NOMO-1 treated with dmso at 0.1 percent for 144 hours (cell line): ENCODE results near the gene AATF.
A peak's percentile ranks its signal among the peaks of the same experiment; 100 is the strongest.

Experiments used
- DNase-seq: peaks from one replicate; lab custom pipeline; 2025; ENCODE audit not compliant: unreplicated experiment; lab: John Stamatoyannopoulos, UW

The AATF gene

GRCh38 chr17:36948717-36949460 is at the start of gene AATF:
AATF (plus strand) TSS chr17:36948954; CDS start chr17:36949126, 172 bp downstream.
- peak; percentile 94 for DNase-seq

GRCh38 chr17:36899250-36900159 is 49.2 kb upstream of the AATF start:
- DNase-seq: no peak

- DNase-seq: no peak
These were observed 48.6 kb upstream of the AATF start for GRCh38 chr17:36900160-36900512.

- DNase-seq: no peak
These were observed 47.2 kb upstream of the AATF start for GRCh38 chr17:36901506-36901905.

- DNase-seq: no peak
These were observed 41.3 kb upstream of the AATF start for GRCh38 chr17:36907407-36907806.

- no peak for DNase-seq
These were observed 38.2 kb upstream of the AATF start for GRCh38 chr17:36910513-36910912.

- DNase-seq: no peak
These were observed 37.8 kb upstream of the AATF start for GRCh38 chr17:36911001-36911400.

- DNase-seq: no peak
These were observed 35.6 kb upstream of the AATF start for GRCh38 chr17:36913132-36913531.

GRCh38 chr17:36918211-36918691 is 30.5 kb upstream of the AATF start:
- no peak for DNase-seq

GRCh38 chr17:36919407-36919968 is 29.3 kb upstream of the AATF start:
- DNase-seq: no peak

- no peak for DNase-seq
These were observed 28.4 kb upstream of the AATF start for GRCh38 chr17:36920032-36921005.

- DNase-seq: no peak
These were observed 27.5 kb upstream of the AATF start for GRCh38 chr17:36921095-36921851.

- DNase-seq: no peak
These were observed 26.6 kb upstream of the AATF start for GRCh38 chr17:36922175-36922574.

- no peak for DNase-seq
These were observed 24.9 kb upstream of the AATF start for GRCh38 chr17:36923814-36924221.

- DNase-seq: no peak
These were observed 22.5 kb upstream of the AATF start for GRCh38 chr17:36926226-36926625.

- no peak for DNase-seq
These were observed 22.1 kb upstream of the AATF start for GRCh38 chr17:36926701-36927100.

- no peak for DNase-seq
These were observed 20.0 kb upstream of the AATF start for GRCh38 chr17:36928471-36929345.

- no peak for DNase-seq
These were observed 18.7 kb upstream of the AATF start for GRCh38 chr17:36929851-36930582.
